ENCODE results near the gene IL1R1.

Gene IL1R1

DNA sequence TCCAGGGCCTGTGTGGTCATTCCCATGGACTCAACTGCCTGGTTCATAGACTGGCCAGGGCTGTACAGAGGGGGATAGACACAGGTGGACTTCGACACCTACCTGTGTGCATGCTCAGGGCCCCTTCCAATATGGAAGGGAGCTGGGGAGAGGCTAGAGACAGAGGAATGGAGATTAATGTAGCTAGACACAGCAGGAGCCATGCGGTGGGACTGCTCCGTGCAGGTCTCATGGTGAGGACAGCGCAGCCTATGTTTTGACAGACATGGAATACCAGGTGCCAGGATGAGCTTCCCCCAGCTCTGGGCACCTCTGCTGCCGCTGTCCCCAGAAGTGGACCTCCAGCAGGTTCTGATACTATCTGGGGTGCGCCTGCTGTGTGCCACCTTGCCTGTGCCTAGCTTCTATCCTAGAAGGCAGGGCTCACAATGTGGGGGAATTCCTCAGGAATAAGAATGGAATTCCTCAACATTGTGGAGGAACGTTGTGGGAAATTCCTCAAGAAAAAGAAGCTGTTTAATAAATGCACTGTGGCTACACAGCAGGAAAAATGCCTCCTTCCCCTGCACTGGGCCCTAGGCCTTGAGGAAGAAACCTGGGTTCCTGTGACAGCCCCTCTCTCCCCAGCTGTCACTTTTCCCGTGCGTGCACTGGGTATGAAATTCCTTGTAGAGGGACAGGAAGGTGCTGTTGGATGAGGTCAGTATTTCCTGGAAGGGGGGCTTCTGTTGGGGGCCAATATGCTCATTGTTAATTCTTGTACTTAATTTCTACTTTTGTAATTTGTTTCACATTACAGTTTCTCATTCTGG lies 7.3 kb downstream of the IL1R1 start:
- POLR2A ChIA-PET, result no interaction called here
- no peak for TF ChIP-seq CTCF (IDR thresholded peaks at IDR 0.05; ENCODE audit: control extremely low read depth, extremely low read depth, low read depth, missing control alignments)
- no peak for DNase-seq (ENCODE audit: extremely low spot score)
- CTCF ChIA-PET, result interaction anchor here (1.0 to 2.0 kb wide), 2 partner anchors 16 to 130 kb away, joined by 4 to 8 read pairs; no protein-coding TSS in a partner anchor

GRCh38 chr2:102154364-102154763 lies 11.8 kb downstream of the IL1R1 start:
- no peak for DNase-seq (ENCODE audit: extremely low spot score)
- no peak for TF ChIP-seq CTCF (IDR thresholded peaks at IDR 0.05; ENCODE audit: control extremely low read depth, extremely low read depth, low read depth, missing control alignments)
- CTCF ChIA-PET, result interaction anchor here (0.7 to 1.7 kb wide), 3 partner anchors 10 to 13 kb away, joined by 3 to 4 read pairs (median 3); no protein-coding TSS in a partner anchor
- POLR2A ChIA-PET, result no interaction called here

DNA sequence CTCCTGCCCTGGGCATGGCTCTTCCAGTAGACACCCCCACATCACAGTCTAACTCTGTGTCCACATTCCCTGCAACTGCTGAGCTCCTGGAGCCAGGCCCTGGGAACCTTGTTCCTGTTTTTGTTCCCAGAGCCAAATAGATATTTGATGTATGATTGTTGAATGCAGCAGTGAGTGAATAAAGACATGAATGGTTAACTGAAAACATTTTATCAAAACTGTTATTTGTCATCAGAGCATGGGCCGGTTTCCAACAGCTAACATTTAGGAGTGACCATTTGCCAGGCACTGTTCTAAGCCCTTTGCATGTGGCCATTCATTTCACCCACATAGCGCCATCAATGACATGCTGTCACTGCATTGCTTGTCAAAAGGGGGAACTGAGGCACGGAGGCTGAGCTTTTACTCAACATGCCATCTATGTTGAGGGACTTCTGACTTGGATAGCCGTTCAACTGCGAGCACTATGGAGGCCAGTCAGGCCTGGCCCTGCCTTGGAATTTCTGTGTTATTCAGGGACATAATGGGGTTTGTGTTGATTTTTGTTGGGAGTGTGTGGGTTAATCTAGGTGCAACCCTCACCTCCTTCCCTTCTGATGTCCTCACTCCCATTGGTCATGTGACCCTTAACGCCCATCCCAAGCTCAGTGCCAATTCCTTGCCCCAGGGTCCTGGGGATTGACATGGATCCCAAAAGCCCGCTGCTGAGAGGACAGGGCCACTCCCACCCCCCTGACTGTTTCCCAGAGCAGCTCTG lies 12.6 kb downstream of the IL1R1 start:
- POLR2A ChIA-PET, result no interaction called here
- DNase-seq (ENCODE audit: extremely low spot score), result no peak
- TF ChIP-seq CTCF (IDR thresholded peaks at IDR 0.05; ENCODE audit: control extremely low read depth, extremely low read depth, low read depth, missing control alignments), result no peak
- CTCF ChIA-PET, result interaction anchor here (0.7 to 2.9 kb wide), 4 partner anchors 9 to 18 kb away, joined by 3 to 12 read pairs (median 4); no protein-coding TSS in a partner anchor

- CTCF ChIA-PET, result interaction anchor here (0.7 to 3.1 kb wide), 3 partner anchors 10 to 85 kb away, joined by 3 to 12 read pairs (median 9); no protein-coding TSS in a partner anchor
- no peak for DNase-seq (ENCODE audit: extremely low spot score)
- POLR2A ChIA-PET, result no interaction called here
- no peak for TF ChIP-seq CTCF (IDR thresholded peaks at IDR 0.05; ENCODE audit: control extremely low read depth, extremely low read depth, low read depth, missing control alignments)
Measured at GRCh38 chr2:102155703-102156515, 13.4 kb downstream of the IL1R1 start.

DNA sequence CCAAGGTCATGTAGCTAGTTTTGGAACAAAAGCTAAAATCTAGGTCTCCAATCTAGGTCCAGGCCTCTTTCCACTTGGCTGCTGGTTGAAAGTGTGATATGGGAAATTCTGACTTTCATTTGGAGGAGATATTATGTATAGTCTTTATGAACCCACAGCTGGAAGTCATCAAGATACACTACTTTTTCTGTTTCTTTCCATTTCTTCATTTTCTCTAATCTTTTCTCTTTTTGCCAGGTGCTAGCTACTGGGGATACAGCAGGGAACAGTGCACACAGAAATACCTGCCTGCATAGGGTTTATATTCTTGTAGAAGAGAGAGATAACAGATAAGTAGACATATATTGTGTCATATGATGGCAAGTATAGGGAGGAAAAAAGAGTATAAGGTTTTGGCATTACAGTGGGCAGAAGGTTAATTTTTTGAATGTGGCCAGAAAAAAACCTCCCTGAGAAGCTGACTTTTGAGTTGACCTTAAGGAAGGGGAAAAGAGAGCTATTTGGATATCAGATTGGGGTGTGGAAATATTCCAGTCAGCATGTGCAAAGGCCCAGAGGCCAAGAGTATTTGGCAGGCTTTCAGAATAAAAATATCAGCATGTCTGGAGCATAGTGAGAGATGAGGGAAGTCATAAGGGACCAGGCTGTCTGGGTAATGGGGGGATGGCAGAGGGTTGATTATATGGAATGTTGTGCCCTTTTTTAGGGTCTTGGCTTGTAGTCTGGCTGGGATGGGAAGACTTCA lies 15.6 kb downstream of the IL1R1 start:
- no peak for TF ChIP-seq CTCF (IDR thresholded peaks at IDR 0.05; ENCODE audit: control extremely low read depth, extremely low read depth, low read depth, missing control alignments)
- no peak for DNase-seq (ENCODE audit: extremely low spot score)
- ChIA-PET POLR2A (no interaction called here), CTCF (interaction anchor here (0.7 to 3.1 kb wide), 3 partner anchors 8 to 82 kb away, joined by 3 to 12 read pairs (median 9); no protein-coding TSS in a partner anchor)
